Astrocyte of the spinal cord (primary cell): Measurements from ENCODE around the gene STK39.

Experiments used
- DNase-seq: peaks from one replicate; pipeline ENCODE4 v3.0.0; 2011; ENCODE audit warnings: low read depth, low spot score
- H3K4me3 ChIP-seq: 2 replicates; pipeline ENCODE4 v1.5.1; 2011; ENCODE audit warnings: low read depth, mild to moderate bottlenecking, low read length, moderate library complexity
- in situ Hi-C: cut with HindIII; loops from 2 replicates; pipeline ENCODE4 v1.10.0; 2017; ENCODE audit warnings: low sequenced_read_pairs
- TF ChIP-seq, protein P1 (sequence below): IDR thresholded peaks from 2 replicates; pipeline ENCODE4 v1.5.1; 2012; ENCODE audit warnings: low read depth, mild to moderate bottlenecking, low read length, inconsistent platforms

Gene STK39

GRCh38 chr2:168194784-168195522 lies 52.4 kb downstream of the STK39 start:
- in situ Hi-C loops, result no loop called here
- DNase-seq, result peak; percentile 16
- no peak overlapping the region for H3K4me3 ChIP-seq
- TF ChIP-seq, protein P1, sequence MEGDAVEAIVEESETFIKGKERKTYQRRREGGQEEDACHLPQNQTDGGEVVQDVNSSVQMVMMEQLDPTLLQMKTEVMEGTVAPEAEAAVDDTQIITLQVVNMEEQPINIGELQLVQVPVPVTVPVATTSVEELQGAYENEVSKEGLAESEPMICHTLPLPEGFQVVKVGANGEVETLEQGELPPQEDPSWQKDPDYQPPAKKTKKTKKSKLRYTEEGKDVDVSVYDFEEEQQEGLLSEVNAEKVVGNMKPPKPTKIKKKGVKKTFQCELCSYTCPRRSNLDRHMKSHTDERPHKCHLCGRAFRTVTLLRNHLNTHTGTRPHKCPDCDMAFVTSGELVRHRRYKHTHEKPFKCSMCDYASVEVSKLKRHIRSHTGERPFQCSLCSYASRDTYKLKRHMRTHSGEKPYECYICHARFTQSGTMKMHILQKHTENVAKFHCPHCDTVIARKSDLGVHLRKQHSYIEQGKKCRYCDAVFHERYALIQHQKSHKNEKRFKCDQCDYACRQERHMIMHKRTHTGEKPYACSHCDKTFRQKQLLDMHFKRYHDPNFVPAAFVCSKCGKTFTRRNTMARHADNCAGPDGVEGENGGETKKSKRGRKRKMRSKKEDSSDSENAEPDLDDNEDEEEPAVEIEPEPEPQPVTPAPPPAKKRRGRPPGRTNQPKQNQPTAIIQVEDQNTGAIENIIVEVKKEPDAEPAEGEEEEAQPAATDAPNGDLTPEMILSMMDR, result no peak

- in situ Hi-C loops, result no loop called here
- TF ChIP-seq, protein P1, result no peak
- H3K4me3 ChIP-seq, result no peak overlapping the region
- DNase-seq, result no peak
Observed at GRCh38 chr2:168192839-168193616, 54.4 kb downstream of the STK39 start.

GRCh38 chr2:168191955-168192785 lies 55.2 kb downstream of the STK39 start:
- TF ChIP-seq, protein P1, result no peak
- no peak overlapping the region for H3K4me3 ChIP-seq
- in situ Hi-C loops, result no loop called here
- DNase-seq, result no peak

DNA sequence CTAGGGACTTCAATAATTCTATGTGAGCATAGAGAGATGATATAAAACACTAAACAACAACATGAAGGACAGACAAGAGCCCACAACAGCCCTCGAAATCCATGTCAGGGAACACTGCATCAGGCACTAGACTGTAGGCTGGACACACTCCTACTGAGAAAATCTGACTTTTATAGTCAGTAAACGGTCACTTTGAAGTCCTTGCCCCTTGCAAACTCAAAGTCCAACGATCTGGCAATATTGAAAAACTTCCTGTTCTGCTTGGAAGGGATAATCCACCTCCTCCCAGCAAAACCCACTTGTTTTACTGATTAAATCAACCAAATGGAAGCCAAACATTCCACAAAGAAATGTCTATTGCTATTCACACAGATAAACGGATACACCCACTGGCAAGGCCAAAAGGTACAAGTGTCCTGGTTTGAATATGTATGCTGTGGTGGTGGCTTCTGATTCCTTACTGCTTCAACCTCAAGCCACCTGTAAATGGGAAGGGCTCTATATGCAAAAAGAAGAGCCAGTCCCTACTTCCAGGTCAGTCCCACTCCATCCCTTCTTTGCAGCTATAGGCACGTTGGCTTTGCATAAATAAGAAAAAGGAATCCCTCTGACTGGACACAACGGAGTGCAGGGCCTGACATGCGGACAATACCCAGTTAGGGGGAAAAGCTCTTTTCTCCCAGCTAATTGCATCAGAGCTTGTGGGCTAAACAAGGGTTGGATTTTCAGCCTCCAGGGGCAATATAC lies 56.6 kb downstream of the STK39 start:
- TF ChIP-seq, protein P1, result no peak
- no peak for DNase-seq
- in situ Hi-C loops, result no loop called here
- no peak overlapping the region for H3K4me3 ChIP-seq

- DNase-seq, result peak; percentile 67
- TF ChIP-seq, protein P1, result no peak
- H3K4me3 ChIP-seq, result no peak overlapping the region
- in situ Hi-C loops, result no loop called here
Observed at GRCh38 chr2:168189835-168190569, 57.4 kb downstream of the STK39 start.
